Activated T-cell treated with anti-CD3 and anti-CD28 coated beads, Interleukin-2, amount 50 U/mL, for 24 hours (primary cell): ENCODE results near the gene INAVA.

ENCODE experiments used
- DNase-seq: peaks from one replicate; pipeline ENCODE4 v3.0.0-alpha.2; 2020
- H3K27ac Mint-ChIP-seq: 2 replicates; pipeline ENCODE4 v1.8.0; 2020; ENCODE audit warnings: mild to moderate bottlenecking, mixed read lengths
- H3K27me3 Mint-ChIP-seq: 2 replicates; pipeline ENCODE4 v1.8.0; 2020; ENCODE audit warnings: mixed read lengths
- H3K36me3 Mint-ChIP-seq: 2 replicates; pipeline ENCODE4 v1.8.0; 2020; ENCODE audit warnings: low read depth, mixed read lengths
- H3K4me1 Mint-ChIP-seq: 2 replicates; pipeline ENCODE4 v1.8.0; 2020; ENCODE audit warnings: low read depth, mixed read lengths
- H3K4me3 Mint-ChIP-seq: 2 replicates; pipeline ENCODE4 v1.8.0; 2020; ENCODE audit warnings: mild to moderate bottlenecking, moderate library complexity, mixed read lengths
- H3K9me3 Mint-ChIP-seq: 2 replicates; pipeline ENCODE4 v1.8.0; 2020; ENCODE audit warnings: mixed read lengths

The INAVA gene, protein sequence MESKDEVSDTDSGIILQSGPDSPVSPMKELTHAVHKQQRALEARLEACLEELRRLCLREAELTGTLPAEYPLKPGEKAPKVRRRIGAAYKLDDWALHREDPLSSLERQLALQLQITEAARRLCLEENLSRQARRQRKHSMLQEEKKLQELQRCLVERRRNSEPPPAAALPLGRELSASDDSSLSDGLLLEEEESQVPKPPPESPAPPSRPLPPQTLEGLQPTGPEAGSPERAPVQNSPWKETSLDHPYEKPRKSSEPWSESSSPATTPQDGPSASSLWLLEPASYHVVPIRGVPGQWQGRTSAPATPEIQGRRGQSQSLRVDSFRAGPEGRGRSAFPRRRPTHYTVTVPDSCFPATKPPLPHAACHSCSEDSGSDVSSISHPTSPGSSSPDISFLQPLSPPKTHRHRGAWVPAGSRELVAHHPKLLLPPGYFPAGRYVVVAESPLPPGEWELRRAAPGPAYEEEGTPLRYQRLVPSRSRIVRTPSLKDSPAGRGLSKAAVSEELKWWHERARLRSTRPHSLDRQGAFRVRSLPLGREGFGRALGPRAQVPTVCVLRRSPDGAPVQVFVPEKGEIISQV

DNA sequence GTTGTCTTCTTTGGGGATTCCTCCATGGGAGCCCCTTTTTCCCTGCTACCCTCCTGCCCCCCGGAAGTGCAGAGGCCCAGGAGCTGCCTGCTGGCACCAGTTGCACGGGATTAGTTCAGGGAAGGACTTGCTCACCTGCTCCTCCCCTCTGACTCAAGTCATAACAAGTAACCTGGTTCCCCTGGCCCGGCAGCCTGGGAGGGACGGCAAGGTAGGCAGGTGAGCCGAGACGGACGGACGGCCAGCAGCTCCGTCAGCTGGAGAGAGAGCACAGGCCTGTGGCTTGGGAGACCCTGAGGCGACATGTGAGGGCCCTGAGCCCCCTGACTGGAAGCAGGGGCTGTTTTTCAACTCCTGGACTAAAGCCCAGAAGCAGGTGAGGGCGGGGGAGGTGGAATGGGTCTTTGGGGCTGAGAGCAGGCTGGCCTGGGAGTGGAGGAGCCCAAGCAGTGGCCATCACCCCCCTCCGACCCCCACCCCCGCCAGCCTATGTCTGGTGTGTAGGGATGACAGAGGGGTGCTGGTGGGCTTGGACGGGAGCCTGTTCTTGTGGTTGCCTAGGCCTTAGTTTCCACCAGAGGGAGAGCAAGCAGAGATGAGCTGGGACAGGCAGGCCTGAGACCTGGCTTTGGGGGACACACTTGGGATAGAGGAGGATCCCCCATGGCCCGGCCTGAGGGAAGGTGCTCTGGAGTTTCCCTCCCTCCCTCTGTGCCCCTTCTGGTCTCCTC lies at the start of gene INAVA:
Gene INAVA, plus strand, starts transcription at position 189 of the 731 bp plus-strand sequence. CDS start 3,501 bp downstream, outside the sequence.
- Mint-ChIP-seq H3K9me3 (no peaks in the 10 kb centered on the region), H3K27ac (no peak within 1 kb of the TSS), H3K27me3 (peaks cover 81% of the 10 kb centered on the region), H3K36me3 (no peaks in the 10 kb centered on the region), H3K4me3 (no peak within 1 kb of the TSS), H3K4me1 (peaks cover 21% of the 10 kb centered on the region)
- no peak for DNase-seq

DNA sequence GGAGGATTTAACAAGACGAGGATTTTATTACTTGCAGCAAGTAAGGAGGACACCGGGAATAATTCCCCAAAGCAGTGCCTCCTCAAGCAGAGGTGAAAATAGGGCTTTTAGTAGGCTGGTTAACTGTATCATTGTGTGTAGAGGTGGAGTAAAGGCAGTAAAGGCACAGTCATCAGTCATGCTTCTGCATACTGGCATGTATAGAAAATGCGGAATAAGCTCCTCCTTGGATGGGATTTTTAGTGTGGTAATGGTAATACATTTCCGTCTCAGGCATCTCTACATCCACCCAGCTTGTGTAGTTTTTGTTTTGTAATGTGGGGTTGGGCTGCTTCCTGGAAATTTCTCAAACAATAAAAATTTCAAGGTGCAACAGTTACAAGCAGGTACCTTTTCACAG lies 49.3 kb upstream of the INAVA start:
- Mint-ChIP-seq H3K36me3 (peaks cover 22% of the 10 kb centered on the region), H3K4me1 (no peaks in the 10 kb centered on the region), H3K27me3 (no peaks in the 10 kb centered on the region), H3K27ac (no peak overlapping the region), H3K4me3 (no peak overlapping the region), H3K9me3 (no peaks in the 10 kb centered on the region)
- DNase-seq = no peak

DNA sequence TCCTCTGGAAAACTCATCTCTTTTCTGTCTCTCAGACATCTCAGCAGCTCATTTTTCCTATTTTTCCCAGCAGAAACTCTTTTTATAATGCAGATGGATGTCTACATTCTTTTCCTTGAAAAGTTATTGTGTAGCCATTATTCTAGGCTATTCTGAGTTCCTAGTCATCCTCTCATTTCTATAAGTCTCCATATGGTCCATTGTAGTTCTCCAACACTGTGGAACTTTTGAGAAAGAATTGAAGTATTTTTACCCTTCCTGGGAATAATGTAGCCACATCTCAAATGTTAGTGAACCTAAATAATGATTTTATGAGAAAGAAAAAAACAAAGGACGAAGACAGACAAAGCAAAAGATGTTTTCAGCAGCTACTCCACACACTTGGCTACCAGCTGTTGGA lies 48.3 kb upstream of the INAVA start:
- no peak for DNase-seq
- Mint-ChIP-seq H3K27ac (no peak overlapping the region), H3K36me3 (peaks cover 22% of the 10 kb centered on the region), H3K4me1 (no peaks in the 10 kb centered on the region), H3K4me3 (no peak overlapping the region), H3K27me3 (no peaks in the 10 kb centered on the region), H3K9me3 (no peaks in the 10 kb centered on the region)

DNA sequence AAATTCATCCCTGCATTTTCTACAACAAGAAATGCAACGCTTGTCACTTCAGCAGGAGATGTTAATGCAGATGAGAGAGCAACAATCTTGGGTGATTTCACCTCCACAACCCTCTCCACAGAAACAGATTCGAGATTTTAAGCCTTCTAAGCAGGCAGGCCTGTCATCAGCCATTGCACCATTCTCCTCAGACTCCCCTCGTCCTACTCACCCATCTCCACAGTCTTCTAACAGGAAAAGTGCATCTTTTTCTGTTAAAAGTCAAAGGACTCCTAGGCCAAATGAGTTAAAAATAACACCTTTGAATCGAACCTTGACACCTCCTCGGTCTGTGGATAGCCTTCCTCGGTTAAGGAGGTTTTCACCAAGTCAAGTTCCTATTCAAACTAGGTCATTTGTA lies 45.3 kb upstream of the INAVA start:
- Mint-ChIP-seq H3K27me3 (no peaks in the 10 kb centered on the region), H3K4me1 (peaks cover 2% of the 10 kb centered on the region), H3K36me3 (peaks cover 26% of the 10 kb centered on the region), H3K4me3 (no peak overlapping the region), H3K9me3 (no peaks in the 10 kb centered on the region), H3K27ac (no peak overlapping the region)
- DNase-seq = no peak

DNA sequence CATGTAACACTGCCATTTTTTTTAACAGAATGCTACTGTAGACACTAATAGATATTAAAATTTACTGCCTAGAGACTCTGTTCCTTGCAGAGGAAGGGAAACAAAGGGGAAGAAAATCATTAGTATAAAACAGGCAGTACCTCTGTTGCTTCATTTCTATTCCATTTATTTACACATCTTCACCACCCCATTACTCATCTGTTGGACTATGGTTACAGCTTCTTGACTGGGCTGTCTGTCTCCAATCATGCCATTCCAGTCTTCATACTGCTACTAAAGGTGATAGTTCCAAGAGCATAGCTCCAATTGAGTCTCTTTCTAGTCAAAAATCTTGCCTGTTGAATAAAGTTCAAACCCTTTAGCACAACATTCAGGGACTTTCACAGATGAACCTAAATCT lies 44.1 kb upstream of the INAVA start:
- Mint-ChIP-seq H3K27ac (no peak overlapping the region), H3K4me3 (no peak overlapping the region), H3K36me3 (peaks cover 26% of the 10 kb centered on the region), H3K4me1 (peaks cover 2% of the 10 kb centered on the region), H3K27me3 (no peaks in the 10 kb centered on the region), H3K9me3 (no peaks in the 10 kb centered on the region)
- DNase-seq = no peak

DNA sequence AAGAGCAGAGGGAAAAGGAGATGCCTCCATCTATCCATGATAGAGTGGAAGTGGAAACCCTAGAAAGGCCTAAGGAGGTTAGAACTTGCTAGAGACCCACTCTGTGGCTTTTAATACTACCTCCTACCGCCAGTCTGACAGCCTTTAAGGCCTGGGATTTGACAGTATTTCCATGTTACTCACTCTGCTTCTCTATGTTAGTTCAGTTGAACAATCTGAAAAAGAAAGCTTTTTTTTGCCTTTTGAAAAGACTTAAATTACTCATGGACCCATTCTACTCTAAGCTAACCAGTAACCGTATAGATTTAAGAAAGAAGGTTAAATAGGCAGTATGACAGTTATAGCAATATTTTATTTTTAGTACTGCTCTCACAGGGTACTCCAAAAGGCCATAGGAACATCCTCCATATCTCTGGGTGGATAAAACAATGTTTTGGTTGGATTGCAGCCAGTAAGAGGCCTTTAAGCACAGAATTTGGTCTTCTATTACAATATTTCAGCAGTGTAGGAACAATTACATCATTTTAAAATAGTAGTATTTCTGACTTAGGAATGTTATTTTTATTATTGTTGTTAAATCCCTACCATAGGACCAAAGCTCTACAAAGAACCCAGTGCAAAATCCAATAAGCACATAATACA lies 37.9 kb upstream of the INAVA start:
- Mint-ChIP-seq H3K27ac (no peak overlapping the region), H3K27me3 (no peaks in the 10 kb centered on the region), H3K9me3 (no peaks in the 10 kb centered on the region), H3K4me1 (peaks cover 10% of the 10 kb centered on the region), H3K36me3 (peaks cover 9% of the 10 kb centered on the region), H3K4me3 (no peak overlapping the region)
- DNase-seq = no peak

DNA sequence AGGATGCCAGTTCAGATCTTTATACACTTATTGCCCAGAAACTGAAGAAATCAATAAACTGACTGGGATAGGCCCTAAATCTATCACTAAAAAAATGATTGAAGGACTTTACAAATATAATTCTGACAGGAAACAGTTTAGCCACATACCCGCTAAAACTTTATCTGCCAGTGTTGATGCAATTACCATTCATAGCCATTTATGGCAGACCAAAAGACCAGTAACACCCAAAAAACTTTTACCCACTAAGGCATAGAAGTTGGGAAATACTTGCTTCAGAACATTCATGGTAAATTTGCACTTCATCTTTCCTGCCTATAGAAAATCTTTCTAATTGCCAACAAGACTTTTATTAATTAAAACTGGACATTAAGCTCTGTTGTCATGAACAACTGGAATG lies 36.9 kb upstream of the INAVA start:
- H3K27ac Mint-ChIP-seq = no peak overlapping the region
- DNase-seq = no peak
- no peaks in the 10 kb centered on the region for H3K27me3 Mint-ChIP-seq
- H3K36me3 Mint-ChIP-seq = peaks cover 9% of the 10 kb centered on the region
- peaks cover 17% of the 10 kb centered on the region for H3K4me1 Mint-ChIP-seq
- no peak overlapping the region for H3K4me3 Mint-ChIP-seq
- no peaks in the 10 kb centered on the region for H3K9me3 Mint-ChIP-seq

DNA sequence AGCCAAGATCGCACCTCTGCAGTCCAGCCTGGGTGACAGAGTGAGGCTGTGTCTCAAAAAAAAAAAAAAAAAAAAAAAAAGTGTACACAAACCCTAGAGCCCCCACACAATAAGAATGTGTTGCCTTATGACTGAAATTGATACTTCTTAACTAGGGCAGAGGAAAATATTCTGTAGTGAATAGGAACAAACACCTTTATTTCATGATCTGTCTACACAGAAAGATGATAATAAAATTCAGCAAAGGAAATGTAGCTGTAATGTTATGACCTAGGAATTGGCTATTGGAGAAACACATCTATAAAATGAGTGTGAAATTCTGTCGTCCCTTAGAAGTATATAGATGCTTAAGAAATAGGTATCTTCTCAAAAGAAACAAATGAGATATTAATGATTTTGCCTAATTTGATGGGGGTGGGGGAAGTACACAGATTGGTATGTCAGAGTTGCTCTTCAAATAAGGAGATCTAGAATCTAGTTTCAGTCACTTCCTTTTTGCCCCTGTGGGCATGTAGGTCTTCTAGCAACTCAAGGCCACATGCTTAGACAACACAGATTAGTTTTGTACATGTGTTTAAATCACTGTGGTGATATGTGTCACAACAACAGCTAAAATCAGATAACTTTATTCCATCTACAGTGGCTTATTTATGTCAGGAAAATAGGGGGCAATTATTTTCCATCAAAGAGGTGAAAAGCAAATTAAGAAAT lies 32.6 kb upstream of the INAVA start:
- no peak overlapping the region for H3K4me3 Mint-ChIP-seq
- H3K9me3 Mint-ChIP-seq = no peaks in the 10 kb centered on the region
- H3K4me1 Mint-ChIP-seq = peaks cover 40% of the 10 kb centered on the region
- DNase-seq = no peak
- H3K27ac Mint-ChIP-seq = peak overlapping the region; percentile 30
- no peaks in the 10 kb centered on the region for H3K36me3 Mint-ChIP-seq
- peaks cover 9% of the 10 kb centered on the region for H3K27me3 Mint-ChIP-seq

DNA sequence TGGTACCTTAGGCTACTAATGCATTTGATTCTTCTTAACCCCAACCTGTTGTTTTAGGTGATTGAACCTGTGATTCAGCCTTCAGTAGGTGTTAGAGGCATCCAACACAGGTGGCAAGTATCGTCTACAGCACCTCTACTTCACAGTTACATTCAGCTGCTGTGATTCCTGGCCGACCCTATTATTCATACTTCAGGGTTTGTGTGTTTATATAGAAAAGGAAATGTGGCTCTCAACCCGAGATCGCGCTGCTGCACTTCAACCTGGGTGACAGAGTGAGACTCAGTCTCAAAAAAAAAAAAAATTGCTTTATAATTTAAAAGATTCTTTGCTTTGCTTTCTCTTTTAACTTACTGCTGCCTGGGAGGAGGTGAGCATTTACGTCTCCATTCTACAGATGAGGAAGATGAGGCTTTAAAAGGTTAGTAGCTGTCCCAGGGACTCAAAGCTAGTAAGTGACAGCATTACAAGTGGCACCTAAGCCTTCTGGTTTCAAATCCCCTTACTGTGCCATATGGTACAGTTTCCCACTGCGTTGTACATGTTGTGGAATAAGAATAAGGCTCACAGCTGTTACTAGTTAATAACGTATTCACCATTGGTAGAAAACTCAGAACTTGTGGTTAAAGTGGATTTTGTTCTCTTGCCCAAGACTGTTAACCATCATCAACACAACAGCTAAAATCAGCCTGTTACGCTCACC lies 31.8 kb upstream of the INAVA start:
- peaks cover 15% of the 10 kb centered on the region for H3K27me3 Mint-ChIP-seq

DNA sequence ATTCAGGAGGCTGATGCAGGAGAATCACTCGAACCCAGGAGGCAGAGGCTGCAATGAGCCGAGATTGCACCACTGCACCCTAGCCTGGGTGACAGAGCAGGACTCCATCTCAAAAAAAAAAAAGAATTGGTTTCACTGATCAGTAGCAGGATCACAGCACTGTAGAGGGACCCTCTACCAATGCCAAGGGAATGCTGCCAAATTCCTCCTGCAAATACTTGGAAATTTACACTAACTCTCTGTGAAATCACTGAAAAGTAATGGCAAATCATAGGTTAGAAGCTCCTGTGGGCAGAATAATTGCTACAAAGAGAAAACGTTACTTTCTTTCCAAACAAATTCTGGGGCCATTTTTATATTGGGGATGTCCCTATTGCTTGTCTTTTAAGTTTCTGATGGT lies 28.6 kb upstream of the INAVA start:
- H3K27me3 Mint-ChIP-seq = peaks cover 34% of the 10 kb centered on the region
- H3K4me3 Mint-ChIP-seq = no peak overlapping the region
- peaks cover 59% of the 10 kb centered on the region for H3K4me1 Mint-ChIP-seq
- DNase-seq = no peak
- H3K27ac Mint-ChIP-seq = no peak overlapping the region
- no peaks in the 10 kb centered on the region for H3K9me3 Mint-ChIP-seq
- no peaks in the 10 kb centered on the region for H3K36me3 Mint-ChIP-seq

More for the DNA sequence above, 31.8 kb upstream of the INAVA start:
- no peaks in the 10 kb centered on the region for H3K9me3 Mint-ChIP-seq
- H3K4me3 Mint-ChIP-seq = no peak overlapping the region
- DNase-seq = no peak
- H3K4me1 Mint-ChIP-seq = peaks cover 47% of the 10 kb centered on the region
- no peak overlapping the region for H3K27ac Mint-ChIP-seq
- H3K36me3 Mint-ChIP-seq = no peaks in the 10 kb centered on the region

DNA sequence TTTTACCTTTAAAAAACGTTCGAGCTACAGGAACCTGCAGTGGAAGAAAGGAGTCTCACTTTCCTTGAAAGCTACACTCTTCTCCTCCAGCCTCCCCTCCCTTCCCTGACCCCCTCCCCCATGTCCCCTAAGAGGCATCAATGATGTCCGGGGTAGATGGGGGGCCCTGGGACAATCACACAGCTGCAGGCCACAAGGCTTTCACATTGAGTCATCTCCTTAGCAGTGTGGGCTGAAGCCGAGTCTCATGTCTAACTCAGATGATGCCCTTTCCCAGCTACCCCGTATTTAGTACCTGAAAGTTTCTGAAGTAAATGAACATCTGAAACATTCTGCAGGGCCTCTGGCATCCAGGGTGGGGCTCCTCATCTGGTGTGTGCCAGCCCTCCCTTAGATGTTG lies 28.2 kb upstream of the INAVA start:
- Mint-ChIP-seq H3K36me3 (no peaks in the 10 kb centered on the region), H3K9me3 (no peaks in the 10 kb centered on the region), H3K27me3 (peaks cover 38% of the 10 kb centered on the region), H3K27ac (no peak overlapping the region), H3K4me3 (no peak overlapping the region), H3K4me1 (peaks cover 63% of the 10 kb centered on the region)
- no peak for DNase-seq

DNA sequence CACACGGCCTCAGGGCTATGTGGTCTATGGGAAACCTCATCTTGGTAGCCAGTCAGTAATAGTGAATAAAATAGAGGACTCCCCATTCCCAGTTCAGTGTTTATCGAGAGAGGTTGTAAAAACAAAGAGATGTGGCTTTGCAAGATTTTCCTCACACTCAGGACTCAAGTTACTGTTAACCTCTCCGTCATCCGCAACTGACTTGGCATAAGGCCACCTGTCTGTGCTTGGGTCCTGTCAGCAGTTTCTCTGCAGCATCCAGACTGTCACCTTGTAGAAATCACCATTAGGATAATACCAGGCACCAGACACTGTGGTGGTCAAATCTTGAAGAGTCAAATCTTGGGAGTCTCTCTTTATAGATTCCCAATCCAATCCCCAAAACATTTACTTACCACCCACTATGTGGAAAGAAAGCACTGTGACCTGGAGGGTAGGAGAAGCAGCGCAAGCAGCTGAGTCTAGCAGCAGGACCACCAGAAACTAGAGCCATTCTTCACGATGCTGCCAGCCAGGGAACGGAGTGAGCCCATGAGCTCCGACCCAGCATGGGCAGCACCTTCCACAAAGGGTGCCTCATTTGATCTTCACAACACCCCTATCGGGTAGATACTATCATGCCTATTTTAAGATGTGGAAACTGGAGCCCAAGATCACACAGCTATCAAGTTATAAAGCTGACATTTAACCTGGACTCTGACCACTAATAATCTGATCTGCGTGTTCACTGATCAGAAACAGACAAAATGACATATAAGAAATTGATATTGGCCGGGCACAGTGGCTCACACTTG lies 27.5 kb upstream of the INAVA start:
- Mint-ChIP-seq H3K9me3 (no peaks in the 10 kb centered on the region), H3K27ac (no peak overlapping the region), H3K4me3 (no peak overlapping the region)

DNA sequence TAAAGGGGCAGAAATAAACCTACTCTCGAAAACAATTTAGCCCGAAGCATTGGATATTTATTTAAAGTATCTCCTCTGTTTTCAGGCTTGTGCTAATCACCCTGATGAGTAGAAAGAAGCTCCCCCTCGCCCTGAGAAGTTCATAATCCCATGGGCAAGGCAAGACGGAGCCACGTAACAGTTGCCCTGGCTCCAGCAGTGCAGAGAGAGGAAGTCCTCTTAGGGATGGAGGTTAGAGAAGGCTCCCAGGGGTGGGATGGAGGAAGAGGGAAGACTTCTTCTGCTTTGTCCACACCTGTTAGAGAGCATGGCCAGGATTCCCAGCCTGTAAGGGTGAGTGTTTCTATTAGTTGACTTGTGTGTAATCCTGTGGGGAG lies 25.3 kb upstream of the INAVA start:
- peaks cover 56% of the 10 kb centered on the region for H3K27me3 Mint-ChIP-seq
- no peak for DNase-seq
- peaks cover 58% of the 10 kb centered on the region for H3K4me1 Mint-ChIP-seq
- H3K4me3 Mint-ChIP-seq = no peak overlapping the region
- no peaks in the 10 kb centered on the region for H3K36me3 Mint-ChIP-seq
- H3K27ac Mint-ChIP-seq = no peak overlapping the region
- no peaks in the 10 kb centered on the region for H3K9me3 Mint-ChIP-seq

More for the DNA sequence above, 27.5 kb upstream of the INAVA start:
- no peak for DNase-seq
- H3K4me1 Mint-ChIP-seq = peaks cover 63% of the 10 kb centered on the region
- peaks cover 45% of the 10 kb centered on the region for H3K27me3 Mint-ChIP-seq
- H3K36me3 Mint-ChIP-seq = no peaks in the 10 kb centered on the region
